K562 (cell line): ENCODE results near the gene PAQR4. TPM values are rescaled to one million over a fixed set of nuclear protein-coding genes. Genes with fewer than 3 reads are reported as not detected.

Source experiments
- CC2D1A ChIP-seq: fragments of 450-650 bp; IDR thresholded peaks from 2 replicates; pipeline ENCODE4 v1.6.1; 2017; ENCODE audit warnings: mild to moderate bottlenecking
- E2F3 ChIP-seq: fragments of 250-450 bp; sonication (Bioruptor Pico); IDR thresholded peaks from 2 replicates; pipeline ENCODE4 v1.4.0; 2020; ENCODE audit warnings: mild to moderate bottlenecking
- ELF1 ChIP-seq: fragments of 200-800 bp; sonication (Bioruptor generic); IDR thresholded peaks from 2 replicates; pipeline ENCODE4 v1.6.1; 2016; ENCODE audit warnings: missing genetic modification characterization, missing compliant biosample characterization
- HCFC1 ChIP-seq: IDR thresholded peaks from 2 replicates; pipeline ENCODE4 v1.6.1; 2012; ENCODE audit warnings: low read depth, low read length, improper control_type of control experiment
- KAT7 ChIP-seq: sonication (generic); formaldehyde crosslinking; IDR thresholded peaks from 2 replicates; pipeline ENCODE4 v1.8.0; 2022; ENCODE audit warnings: missing genetic modification reagents, mild to moderate bottlenecking, borderline replicate concordance
- KDM4B ChIP-seq, 2 experiments: fragments of 450-650 bp in 1 of 2; sonication (generic) in 1 of 2; IDR thresholded peaks; 2 replicates each; pipeline ENCODE4 v1.6.1; 2016 to 2017; ENCODE audit warnings: borderline replicate concordance in 2 of 2, antibody characterized with exemption in 1 of 2, low read depth in 1 of 2, mild to moderate bottlenecking in 1 of 2
- KDM5B ChIP-seq: fragments of 200-600 bp; sonication (generic); IDR thresholded peaks from 2 replicates; pipeline ENCODE4 v1.6.1; 2012; ENCODE audit warnings: low read depth, mild to moderate bottlenecking, moderate library complexity, low read length, control low read depth, inconsistent platforms; ENCODE audit not compliant: insufficient replicate concordance
- MTA1 ChIP-seq: fragments of 450-650 bp; IDR thresholded peaks from 2 replicates; pipeline ENCODE4 v1.6.1; 2017; ENCODE audit warnings: borderline replicate concordance
- MYBL2 ChIP-seq, 2 experiments: fragments of 450-650 bp in 1 of 2; sonication (generic) in 1 of 2; formaldehyde crosslinking in 1 of 2; IDR thresholded peaks; 2 replicates each; pipeline versions ENCODE4 v1.6.1 to v1.8.1; 2017 to 2022; ENCODE audit warnings: borderline replicate concordance in 1 of 2, inconsistent platforms in 1 of 2, low read depth in 1 of 2, mild to moderate bottlenecking in 1 of 2, missing genetic modification reagents in 1 of 2, moderate library complexity in 1 of 2
- NRF1 ChIP-seq, 2 experiments: fragments of 450-650 bp; IDR thresholded peaks in 1 of 2; conservative IDR thresholded peaks in 1 of 2; 2 replicates each; pipeline ENCODE4 v1.6.1; 2014; ENCODE audit warnings: mild to moderate bottlenecking in 2 of 2
- PHF8 ChIP-seq: fragments of 200-600 bp; sonication (generic); IDR thresholded peaks from 2 replicates; pipeline ENCODE4 v1.6.1; 2012; ENCODE audit warnings: mixed run types, mild to moderate bottlenecking, inconsistent platforms, low read length, moderate library complexity, borderline replicate concordance
- RNF2 ChIP-seq: sonication (generic); IDR thresholded peaks from 2 replicates; pipeline ENCODE4 v1.6.1; 2016
- SMC3 ChIP-seq: conservative IDR thresholded peaks from 2 replicates; pipeline ENCODE4 v1.6.1; 2011; ENCODE audit warnings: low read depth, low read length, improper control_type of control experiment; ENCODE audit not compliant: insufficient read depth
- ZNF134 ChIP-seq: fragments of 250-450 bp; sonication (Bioruptor Pico); conservative IDR thresholded peaks from 2 replicates; pipeline ENCODE4 v1.4.0; 2020
- ZNF224 ChIP-seq: sonication (generic); formaldehyde crosslinking; IDR thresholded peaks from 2 replicates; pipeline ENCODE4 v1.8.0; 2022; ENCODE audit warnings: mild to moderate bottlenecking, missing genetic modification reagents
- ZNF232 ChIP-seq: sonication (generic); formaldehyde crosslinking; IDR thresholded peaks from 2 replicates; pipeline ENCODE4 v1.8.0; 2022; ENCODE audit warnings: mild to moderate bottlenecking, missing genetic modification reagents
- ZNF655 ChIP-seq: fragments of 250-450 bp; sonication (Bioruptor Pico); IDR thresholded peaks from 2 replicates; pipeline ENCODE4 v1.5.0; 2021
- polyA plus RNA-seq, 8 experiments: library from polyadenylated mRNA; depleted of rRNA in 4 of 8; stranded (reverse) in 5 of 8; unstranded in 3 of 8; fragments of >200 nt; fragmentation: Nextera tagmentation in 2 of 8; fragmentation: Illumina TruSeq in 1 of 8; extraction: Ambion mirVana in 2 of 8; extraction: Trizol in 1 of 8; gene quantifications; 2 replicates each; pipeline versions ENCODE4 v1.2.1 to v1.2.3, GENCODE V29; 2011 to 2014; ENCODE audit warnings: inconsistent platforms in 1 of 8, missing spikeins in 1 of 8
- total RNA-seq, 7 experiments: library from RNA; depleted of rRNA in 6 of 7; stranded (reverse); fragments of >200 nt in 6 of 7; fragmentation: Illumina TruSeq in 2 of 7; extraction: Trizol in 2 of 7; gene quantifications; 2 replicates each; pipeline versions ENCODE4 v1.2.1 to v1.2.3, GENCODE V29; 2011 to 2021; ENCODE audit warnings: low replicate concordance in 1 of 7
- TF ChIP-seq, protein P1 (sequence below): sonication (generic); formaldehyde crosslinking; IDR thresholded peaks from 2 replicates; pipeline ENCODE4 v1.8.1; 2023; ENCODE audit warnings: mild to moderate bottlenecking, missing genetic modification reagents
- TF ChIP-seq, protein P2 (sequence below), 3 experiments: IDR thresholded peaks in 2 of 3; conservative IDR thresholded peaks in 1 of 3; 2 replicates each; pipeline ENCODE4 v1.5.1; 2011 to 2012; ENCODE audit warnings: low read length in 3 of 3, mild to moderate bottlenecking in 3 of 3, control low read depth in 2 of 3, improper control_type of control experiment in 1 of 3, inconsistent platforms in 1 of 3, low read depth in 1 of 3, mixed read lengths in 1 of 3, moderate library complexity in 1 of 3; ENCODE audit not compliant: insufficient read depth in 2 of 3
- TF ChIP-seq, protein P3 (sequence below): fragments of 450-650 bp; IDR thresholded peaks from 2 replicates; pipeline ENCODE4 v1.6.1; 2016; ENCODE audit warnings: mild to moderate bottlenecking

Gene PAQR4
- total and polyA plus RNA-seq, 9 of the 15 experiments (the other 6 are each of a cell fraction or from before 2014, with no cell fraction given), result 0.62 to 40.4 (median 19.5) TPM

GRCh38 chr16:2927010-2927646 lies 42.0 kb upstream of the PAQR4 start (continued):
- no peak for TF ChIP-seq ZNF655
- TF ChIP-seq NRF1 (conservative IDR thresholded peaks at IDR 0.05 in 1 of 2, IDR thresholded peaks at IDR 0.05 in 1 of 2), result 0 out of 4 replicates have a peak, but pooled peaks have one; percentile 8 to 16
- TF ChIP-seq KAT7, result no peak
- no peak for TF ChIP-seq ZNF232 (CRISPR knock-in tag)
- TF ChIP-seq PHF8, result no peak
- TF ChIP-seq MYBL2 (IDR thresholded peaks at IDR 0.05; ENCODE audit: low read depth), result no peak
- no peak for TF ChIP-seq MYBL2 (CRISPR knock-in tag; IDR thresholded peaks at IDR 0.05; ENCODE audit: borderline replicate concordance)
- TF ChIP-seq, protein P1, sequence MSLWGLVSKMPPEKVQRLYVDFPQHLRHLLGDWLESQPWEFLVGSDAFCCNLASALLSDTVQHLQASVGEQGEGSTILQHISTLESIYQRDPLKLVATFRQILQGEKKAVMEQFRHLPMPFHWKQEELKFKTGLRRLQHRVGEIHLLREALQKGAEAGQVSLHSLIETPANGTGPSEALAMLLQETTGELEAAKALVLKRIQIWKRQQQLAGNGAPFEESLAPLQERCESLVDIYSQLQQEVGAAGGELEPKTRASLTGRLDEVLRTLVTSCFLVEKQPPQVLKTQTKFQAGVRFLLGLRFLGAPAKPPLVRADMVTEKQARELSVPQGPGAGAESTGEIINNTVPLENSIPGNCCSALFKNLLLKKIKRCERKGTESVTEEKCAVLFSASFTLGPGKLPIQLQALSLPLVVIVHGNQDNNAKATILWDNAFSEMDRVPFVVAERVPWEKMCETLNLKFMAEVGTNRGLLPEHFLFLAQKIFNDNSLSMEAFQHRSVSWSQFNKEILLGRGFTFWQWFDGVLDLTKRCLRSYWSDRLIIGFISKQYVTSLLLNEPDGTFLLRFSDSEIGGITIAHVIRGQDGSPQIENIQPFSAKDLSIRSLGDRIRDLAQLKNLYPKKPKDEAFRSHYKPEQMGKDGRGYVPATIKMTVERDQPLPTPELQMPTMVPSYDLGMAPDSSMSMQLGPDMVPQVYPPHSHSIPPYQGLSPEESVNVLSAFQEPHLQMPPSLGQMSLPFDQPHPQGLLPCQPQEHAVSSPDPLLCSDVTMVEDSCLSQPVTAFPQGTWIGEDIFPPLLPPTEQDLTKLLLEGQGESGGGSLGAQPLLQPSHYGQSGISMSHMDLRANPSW (CRISPR knock-in tag), result no peak
- peak; percentile 32 for TF ChIP-seq HCFC1
- TF ChIP-seq ZNF224 (CRISPR knock-in tag), result no peak
- TF ChIP-seq KDM4B (IDR thresholded peaks at IDR 0.05; ENCODE audit: borderline replicate concordance in 2 of 2, low read depth in 1 of 2), result no peak
- no peak for TF ChIP-seq ZNF134 (CRISPR knock-in tag)
- TF ChIP-seq SMC3, result peak; percentile 81
- no peak for TF ChIP-seq RNF2
- no peak for TF ChIP-seq E2F3 (CRISPR knock-in tag)
- TF ChIP-seq MTA1, result no peak
- TF ChIP-seq, protein P2, sequence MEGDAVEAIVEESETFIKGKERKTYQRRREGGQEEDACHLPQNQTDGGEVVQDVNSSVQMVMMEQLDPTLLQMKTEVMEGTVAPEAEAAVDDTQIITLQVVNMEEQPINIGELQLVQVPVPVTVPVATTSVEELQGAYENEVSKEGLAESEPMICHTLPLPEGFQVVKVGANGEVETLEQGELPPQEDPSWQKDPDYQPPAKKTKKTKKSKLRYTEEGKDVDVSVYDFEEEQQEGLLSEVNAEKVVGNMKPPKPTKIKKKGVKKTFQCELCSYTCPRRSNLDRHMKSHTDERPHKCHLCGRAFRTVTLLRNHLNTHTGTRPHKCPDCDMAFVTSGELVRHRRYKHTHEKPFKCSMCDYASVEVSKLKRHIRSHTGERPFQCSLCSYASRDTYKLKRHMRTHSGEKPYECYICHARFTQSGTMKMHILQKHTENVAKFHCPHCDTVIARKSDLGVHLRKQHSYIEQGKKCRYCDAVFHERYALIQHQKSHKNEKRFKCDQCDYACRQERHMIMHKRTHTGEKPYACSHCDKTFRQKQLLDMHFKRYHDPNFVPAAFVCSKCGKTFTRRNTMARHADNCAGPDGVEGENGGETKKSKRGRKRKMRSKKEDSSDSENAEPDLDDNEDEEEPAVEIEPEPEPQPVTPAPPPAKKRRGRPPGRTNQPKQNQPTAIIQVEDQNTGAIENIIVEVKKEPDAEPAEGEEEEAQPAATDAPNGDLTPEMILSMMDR (IDR thresholded peaks at IDR 0.05 in 2 of 3, conservative IDR thresholded peaks at IDR 0.05 in 1 of 3; ENCODE audit: insufficient read depth in 2 of 3, low read depth in 1 of 3, low read length in 3 of 3), result peak; percentile 96 to 99 (median 97)
- no peak for TF ChIP-seq KDM5B
- TF ChIP-seq CC2D1A, result peak; percentile 43; the same call in 1 of the 2 replicates
- no peak for TF ChIP-seq ELF1
- TF ChIP-seq, protein P3, sequence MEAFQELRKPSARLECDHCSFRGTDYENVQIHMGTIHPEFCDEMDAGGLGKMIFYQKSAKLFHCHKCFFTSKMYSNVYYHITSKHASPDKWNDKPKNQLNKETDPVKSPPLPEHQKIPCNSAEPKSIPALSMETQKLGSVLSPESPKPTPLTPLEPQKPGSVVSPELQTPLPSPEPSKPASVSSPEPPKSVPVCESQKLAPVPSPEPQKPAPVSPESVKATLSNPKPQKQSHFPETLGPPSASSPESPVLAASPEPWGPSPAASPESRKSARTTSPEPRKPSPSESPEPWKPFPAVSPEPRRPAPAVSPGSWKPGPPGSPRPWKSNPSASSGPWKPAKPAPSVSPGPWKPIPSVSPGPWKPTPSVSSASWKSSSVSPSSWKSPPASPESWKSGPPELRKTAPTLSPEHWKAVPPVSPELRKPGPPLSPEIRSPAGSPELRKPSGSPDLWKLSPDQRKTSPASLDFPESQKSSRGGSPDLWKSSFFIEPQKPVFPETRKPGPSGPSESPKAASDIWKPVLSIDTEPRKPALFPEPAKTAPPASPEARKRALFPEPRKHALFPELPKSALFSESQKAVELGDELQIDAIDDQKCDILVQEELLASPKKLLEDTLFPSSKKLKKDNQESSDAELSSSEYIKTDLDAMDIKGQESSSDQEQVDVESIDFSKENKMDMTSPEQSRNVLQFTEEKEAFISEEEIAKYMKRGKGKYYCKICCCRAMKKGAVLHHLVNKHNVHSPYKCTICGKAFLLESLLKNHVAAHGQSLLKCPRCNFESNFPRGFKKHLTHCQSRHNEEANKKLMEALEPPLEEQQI, result no peak
